IMR-90 (cell line): ENCODE results near the gene FNIP2. TPM values are rescaled to one million over a fixed set of nuclear protein-coding genes. Genes with fewer than 3 reads are reported as not detected.

Experiments
- ATAC-seq: fragments of 200-7000 bp; cut with Tn5 transposase; 2 replicates; pipeline ENCODE4 v1.9.1; 2020; ENCODE audit warnings: low read depth, mild to moderate bottlenecking, moderate library complexity
- BruUV-seq: library from RNA; stranded (reverse); fragments of 400-500 nt; replicated peaks from 2 replicates; lab custom pipeline; 2021; lab: Mats Ljungman, UMichigan
- CTCF ChIA-PET: fragments of 300-600 bp; formaldehyde crosslinking; extraction: SDS; loops from one replicate; lab custom pipeline; 2021; ENCODE audit warnings: antibody characterized with exemption; lab: Yijun Ruan, JAX
- POLR2A ChIA-PET: fragments of 300-600 bp; sonication (Branson Sonifier 250); formaldehyde crosslinking; loops from one replicate; lab custom pipeline; 2022; ENCODE audit warnings: antibody characterized with exemption; ENCODE audit not compliant: unreplicated experiment; lab: Charles Lee
- DNase-seq: peaks from one replicate; pipeline ENCODE4 v3.0.0; 2013
- H2AFZ ChIP-seq: replicated peaks from 2 replicates; pipeline ENCODE3; 2013; ENCODE audit warnings: low read length, mild to moderate bottlenecking; ENCODE audit not compliant: poor library complexity
- H2AK5ac ChIP-seq: 2 replicates; pipeline ENCODE4 v1.6.1; 2013; ENCODE audit warnings: low read depth, low read length, inconsistent platforms
- H2AK9ac ChIP-seq: replicated peaks from 2 replicates; pipeline ENCODE3; 2013; ENCODE audit warnings: mild to moderate bottlenecking, low read depth, low read length, moderate library complexity; ENCODE audit not compliant: poor library complexity
- H2BK120ac ChIP-seq: 2 replicates; pipeline ENCODE4 v1.6.1; 2013; ENCODE audit warnings: low read depth, low read length, inconsistent platforms
- H2BK15ac ChIP-seq: 3 replicates; pipeline ENCODE4 v1.6.1; 2013; ENCODE audit warnings: low read depth, low read length, inconsistent platforms
- H2BK20ac ChIP-seq: 2 replicates; pipeline ENCODE4 v1.6.1; 2013; ENCODE audit warnings: low read depth, mild to moderate bottlenecking, inconsistent platforms, low read length, moderate library complexity
- H2BK5ac ChIP-seq: 2 replicates; pipeline ENCODE4 v1.6.1; 2013; ENCODE audit warnings: mild to moderate bottlenecking, low read depth, low read length, inconsistent platforms; ENCODE audit not compliant: poor library complexity, severe bottlenecking
- H3K14ac ChIP-seq: replicated peaks from 2 replicates; pipeline ENCODE4 v1.6.1; 2013; ENCODE audit warnings: low read depth, low read length, inconsistent platforms
- H3K18ac ChIP-seq: 2 replicates; pipeline ENCODE4 v1.6.1; 2013; ENCODE audit warnings: low read depth, low read length, control low read depth
- H3K23ac ChIP-seq: 2 replicates; pipeline ENCODE4 v1.6.1; 2013; ENCODE audit warnings: low read depth, low read length, inconsistent platforms
- H3K27ac ChIP-seq: 2 replicates; pipeline ENCODE4 v1.5.1; 2013; ENCODE audit warnings: mild to moderate bottlenecking, control low read depth, low read length; ENCODE audit not compliant: insufficient read depth
- H3K27me3 ChIP-seq: 2 replicates; pipeline ENCODE4 v1.6.1; 2013; ENCODE audit warnings: low read length; ENCODE audit not compliant: control insufficient read depth, insufficient read depth
- H3K36me3 ChIP-seq: 2 replicates; pipeline ENCODE4 v1.6.1; 2013; ENCODE audit warnings: low read length, mixed read lengths; ENCODE audit not compliant: control insufficient read depth, insufficient read depth
- H3K4ac ChIP-seq: 2 replicates; pipeline ENCODE4 v1.6.1; 2013; ENCODE audit warnings: low read depth, low read length, inconsistent platforms
- H3K4me1 ChIP-seq: 2 replicates; pipeline ENCODE4 v1.6.1; 2013; ENCODE audit warnings: low read length, mixed read lengths; ENCODE audit not compliant: control insufficient read depth, insufficient read depth
- H3K4me2 ChIP-seq: 2 replicates; pipeline ENCODE4 v1.6.1; 2013; ENCODE audit warnings: low read depth, mild to moderate bottlenecking, control low read depth, low read length, moderate library complexity
- H3K4me3 ChIP-seq: 2 replicates; pipeline ENCODE4 v1.5.1; 2013; ENCODE audit warnings: low read depth, mild to moderate bottlenecking, control low read depth, low read length, moderate library complexity; ENCODE audit not compliant: insufficient read depth
- H3K56ac ChIP-seq: 2 replicates; pipeline ENCODE4 v1.6.1; 2013; ENCODE audit warnings: low read length, inconsistent platforms; ENCODE audit not compliant: insufficient read depth; ENCODE audit errors: extremely low read depth
- H3K79me1 ChIP-seq, 2 experiments: 2 replicates each; pipeline ENCODE4 v1.6.1; 2013; ENCODE audit warnings: low read length in 2 of 2, inconsistent platforms in 1 of 2, low read depth in 1 of 2
- H3K9ac ChIP-seq: 2 replicates; pipeline ENCODE4 v1.6.1; 2013; ENCODE audit warnings: low read depth, low read length, control low read depth
- H3K9me1 ChIP-seq: 2 replicates; pipeline ENCODE4 v1.6.1; 2013; ENCODE audit warnings: low read length, inconsistent platforms; ENCODE audit not compliant: insufficient read depth
- H3K9me3 ChIP-seq: 2 replicates; pipeline ENCODE4 v1.6.1; 2013; ENCODE audit warnings: low read length; ENCODE audit not compliant: control insufficient read depth, insufficient read depth
- H4K20me1 ChIP-seq: 2 replicates; pipeline ENCODE4 v1.6.1; 2013; ENCODE audit warnings: low read length, inconsistent platforms; ENCODE audit not compliant: insufficient read depth
- H4K5ac ChIP-seq: 2 replicates; pipeline ENCODE4 v1.6.1; 2013; ENCODE audit warnings: mild to moderate bottlenecking, low read depth, low read length, control low read depth
- H4K8ac ChIP-seq, 2 experiments: 2 replicates each; pipeline ENCODE4 v1.6.1; 2013; ENCODE audit warnings: low read depth in 2 of 2, low read length in 2 of 2, control low read depth in 1 of 2, inconsistent platforms in 1 of 2
- H4K91ac ChIP-seq: 2 replicates; pipeline ENCODE4 v1.6.1; 2013; ENCODE audit warnings: low read depth, low read length, inconsistent platforms; ENCODE audit not compliant: insufficient read depth
- CTCF ChIP-seq: conservative IDR thresholded peaks from 2 replicates; pipeline ENCODE4 v1.5.1; 2012; ENCODE audit warnings: mild to moderate bottlenecking, low read depth, low read length, improper control_type of control experiment
- FOS ChIP-seq: fragments of 150-350 bp; IDR thresholded peaks from 2 replicates; pipeline ENCODE4 v1.6.1; 2016; ENCODE audit warnings: low read depth, low read length
- MAZ ChIP-seq: IDR thresholded peaks from 2 replicates; pipeline ENCODE4 v1.6.1; 2012; ENCODE audit warnings: low read depth, mild to moderate bottlenecking, low read length, improper control_type of control experiment, moderate library complexity, borderline replicate concordance
- SMC3 ChIP-seq: fragments of 150-350 bp; IDR thresholded peaks from 2 replicates; pipeline ENCODE4 v1.6.1; 2016; ENCODE audit warnings: low read depth, mild to moderate bottlenecking, antibody characterized with exemption, low read length, moderate library complexity
- dilution Hi-C: fragments of 300-500 bp; cut with HindIII; formaldehyde crosslinking; loops from one replicate; pipeline ENCODE4 v1.14.3; 2018; ENCODE audit warnings: low sequenced_read_pairs; ENCODE audit not compliant: unreplicated experiment
- in situ Hi-C: fragments of 300-500 bp; cut with MboI; formaldehyde crosslinking; loops from 3 replicates; pipeline ENCODE4 v1.14.3; 2019; ENCODE audit warnings: low sequenced_read_pairs, inconsistent platforms, mixed read lengths
- intact Hi-C: fragments of 100-400 bp; cut with micrococcal nuclease; formaldehyde crosslinking; loops from 2 replicates; pipeline ENCODE4 v1.10.0; 2022
- polyA plus RNA-seq, 3 experiments: library from polyadenylated mRNA; depleted of rRNA; stranded (reverse); fragments of >200 nt; gene quantifications; 2 replicates each; pipeline ENCODE4 v1.2.3, GENCODE V29; 2012; ENCODE audit warnings: low replicate concordance in 1 of 3
- total RNA-seq: library from RNA; depleted of rRNA; stranded (reverse); fragments of >200 nt; gene quantifications from 2 replicates; pipeline ENCODE4 v1.2.3, GENCODE V29; 2012

Gene FNIP2
- total and polyA plus RNA-seq, 2 of the 4 experiments (the other 2 are of a cell fraction), result 4.7 to 24.6 TPM

- ATAC-seq, result no peak
- Histone ChIP-seq H3K9me3 (no peaks in the 10 kb centered on the region), H2BK15ac (no peak overlapping the region), H2AFZ (no peak overlapping the region), H3K9ac (no peak overlapping the region), H3K4ac (no peak overlapping the region), H3K56ac (no peak overlapping the region), H3K27me3 (no peaks in the 10 kb centered on the region), H2BK20ac (no peak overlapping the region), H2BK5ac (no peak overlapping the region), H4K5ac (no peak overlapping the region), H3K9me1 (no peaks in the 10 kb centered on the region), H3K18ac (no peak overlapping the region), H3K4me2 (no peak overlapping the region), H4K8ac (no peak overlapping the region), H3K79me1 (no peaks in the 10 kb centered on the region), H3K4me1 (no peaks in the 10 kb centered on the region), H4K91ac (no peak overlapping the region), H3K27ac (no peak overlapping the region), H2AK5ac (no peak overlapping the region), H3K23ac (no peak overlapping the region), H3K4me3 (no peak overlapping the region), H2AK9ac (no peak overlapping the region), H2BK120ac (no peak overlapping the region), H3K36me3 (no peaks in the 10 kb centered on the region), H4K20me1 (no peaks in the 10 kb centered on the region), H3K14ac (no peak overlapping the region)
- dilution Hi-C loops, result no loop called here
- intact Hi-C loops, result no loop called here
- DNase-seq, result no peak
- in situ Hi-C loops, result no loop called here
- BruUV-seq, result no TSS peak
- CTCF ChIA-PET, result interaction anchor here (1.3 kb wide), 1 partner anchor 7 kb away, joined by 3 read pairs; no protein-coding TSS in a partner anchor
- POLR2A ChIA-PET, result no interaction called here
- no peak for TF ChIP-seq FOS
- TF ChIP-seq MAZ, result no peak
- TF ChIP-seq SMC3, result no peak
- no peak for TF ChIP-seq CTCF
Measured at GRCh38 chr4:158941321-158941720, 172.5 kb downstream of the FNIP2 start.
